ENCODE results near the gene SLC12A3.

The SLC12A3 gene

DNA sequence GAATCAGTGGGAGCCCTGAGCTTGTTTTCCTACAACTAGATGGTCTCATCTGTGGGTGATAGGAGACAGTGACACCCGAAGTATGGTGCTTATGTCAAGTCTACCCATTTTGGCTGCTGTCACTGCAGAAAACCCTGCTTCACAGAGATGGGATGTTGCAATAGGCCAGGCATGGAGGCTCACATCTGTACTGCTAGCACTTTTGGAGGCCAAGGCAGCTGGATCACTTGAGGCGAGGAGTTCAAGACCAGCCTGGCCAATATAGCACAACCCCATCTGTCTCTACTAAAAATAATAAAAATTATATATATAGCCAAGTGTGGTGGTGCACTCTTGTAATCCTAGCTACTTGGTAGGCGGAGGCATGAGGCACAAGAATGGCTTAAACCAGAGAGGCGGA lies 64.6 kb downstream of the SLC12A3 start:
- no peak overlapping the region for H3K4me3 ChIP-seq (ENCODE audit: low read depth, low read length)
- TF ChIP-seq, protein P1, sequence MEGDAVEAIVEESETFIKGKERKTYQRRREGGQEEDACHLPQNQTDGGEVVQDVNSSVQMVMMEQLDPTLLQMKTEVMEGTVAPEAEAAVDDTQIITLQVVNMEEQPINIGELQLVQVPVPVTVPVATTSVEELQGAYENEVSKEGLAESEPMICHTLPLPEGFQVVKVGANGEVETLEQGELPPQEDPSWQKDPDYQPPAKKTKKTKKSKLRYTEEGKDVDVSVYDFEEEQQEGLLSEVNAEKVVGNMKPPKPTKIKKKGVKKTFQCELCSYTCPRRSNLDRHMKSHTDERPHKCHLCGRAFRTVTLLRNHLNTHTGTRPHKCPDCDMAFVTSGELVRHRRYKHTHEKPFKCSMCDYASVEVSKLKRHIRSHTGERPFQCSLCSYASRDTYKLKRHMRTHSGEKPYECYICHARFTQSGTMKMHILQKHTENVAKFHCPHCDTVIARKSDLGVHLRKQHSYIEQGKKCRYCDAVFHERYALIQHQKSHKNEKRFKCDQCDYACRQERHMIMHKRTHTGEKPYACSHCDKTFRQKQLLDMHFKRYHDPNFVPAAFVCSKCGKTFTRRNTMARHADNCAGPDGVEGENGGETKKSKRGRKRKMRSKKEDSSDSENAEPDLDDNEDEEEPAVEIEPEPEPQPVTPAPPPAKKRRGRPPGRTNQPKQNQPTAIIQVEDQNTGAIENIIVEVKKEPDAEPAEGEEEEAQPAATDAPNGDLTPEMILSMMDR (IDR thresholded peaks at IDR 0.05; ENCODE audit: borderline replicate concordance, insufficient read depth, low read depth, low read length), result no peak

DNA sequence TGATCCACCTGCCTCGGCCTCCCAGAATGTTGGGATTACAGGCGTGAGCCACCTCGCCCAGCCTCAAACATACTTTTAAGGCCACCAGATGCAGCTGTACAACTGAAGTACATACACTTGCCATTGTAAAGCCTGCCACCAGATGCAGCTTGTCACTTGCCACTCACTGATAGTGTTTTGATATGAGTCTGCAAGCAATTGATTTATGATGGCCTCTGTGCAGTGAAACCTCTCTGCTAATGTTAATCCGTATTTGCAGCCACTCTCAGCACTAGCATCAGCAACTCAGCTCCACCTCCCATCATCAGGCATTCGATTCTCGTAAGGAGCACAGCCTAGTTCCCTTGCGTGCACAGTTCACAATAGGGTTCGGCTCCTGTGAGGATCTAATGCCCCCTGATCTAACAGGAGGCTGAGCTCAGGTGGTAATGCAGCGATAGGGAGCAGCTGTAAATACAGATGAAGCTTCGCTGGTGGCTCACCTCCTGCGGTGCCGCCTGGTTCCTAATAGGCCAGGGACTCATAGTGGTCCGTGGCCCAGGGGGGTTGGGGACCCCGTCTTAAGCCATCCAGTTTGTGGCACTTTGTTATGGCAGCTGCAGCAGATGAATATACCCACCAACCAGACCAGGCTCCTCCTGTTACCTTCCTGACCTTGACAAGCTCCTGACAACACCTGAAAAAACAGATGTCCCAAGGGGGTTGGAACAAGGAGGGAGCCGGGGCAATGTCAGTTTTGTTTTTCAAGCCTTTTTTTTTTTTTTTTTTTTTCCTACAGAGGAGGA lies 65.7 kb downstream of the SLC12A3 start:
- TF ChIP-seq, protein P1 (IDR thresholded peaks at IDR 0.05; ENCODE audit: borderline replicate concordance, insufficient read depth, low read depth, low read length), result no peak
- no peak overlapping the region for H3K4me3 ChIP-seq (ENCODE audit: low read depth, low read length)

DNA sequence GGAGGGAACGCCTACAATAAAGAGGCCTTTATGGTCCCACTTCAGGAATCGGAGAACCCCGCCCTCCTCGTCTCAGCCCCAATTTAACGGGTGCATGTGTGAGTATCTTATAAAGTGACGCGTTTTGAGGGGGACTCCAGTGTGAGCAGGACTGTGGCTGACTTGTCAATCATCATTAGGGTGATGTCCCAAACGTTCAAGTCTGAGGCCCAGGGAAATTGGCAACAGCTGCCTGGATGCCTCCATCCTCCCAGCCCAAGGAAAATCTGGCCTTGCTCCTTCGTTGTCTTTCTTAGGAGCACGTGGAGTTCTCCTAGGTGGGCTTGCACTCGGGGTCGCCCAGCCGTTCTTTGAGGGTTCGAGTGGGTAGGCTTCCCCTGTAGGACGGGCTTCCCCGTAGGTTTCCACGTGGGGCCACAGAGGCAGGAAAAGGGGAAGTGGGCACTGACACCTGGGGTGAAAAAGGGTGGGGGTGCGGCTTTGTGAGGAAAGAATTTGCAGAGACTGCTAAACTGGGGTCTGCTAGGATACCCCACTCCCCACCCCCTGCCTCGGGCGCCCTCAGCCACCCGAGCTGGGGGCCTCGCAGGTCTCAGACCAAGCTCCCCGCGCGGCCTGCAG lies 66.4 kb downstream of the SLC12A3 start:
- TF ChIP-seq, protein P1 (IDR thresholded peaks at IDR 0.05; ENCODE audit: borderline replicate concordance, insufficient read depth, low read depth, low read length), result no peak
- H3K4me3 ChIP-seq (ENCODE audit: low read depth, low read length), result peak overlapping the region; percentile 29

DNA sequence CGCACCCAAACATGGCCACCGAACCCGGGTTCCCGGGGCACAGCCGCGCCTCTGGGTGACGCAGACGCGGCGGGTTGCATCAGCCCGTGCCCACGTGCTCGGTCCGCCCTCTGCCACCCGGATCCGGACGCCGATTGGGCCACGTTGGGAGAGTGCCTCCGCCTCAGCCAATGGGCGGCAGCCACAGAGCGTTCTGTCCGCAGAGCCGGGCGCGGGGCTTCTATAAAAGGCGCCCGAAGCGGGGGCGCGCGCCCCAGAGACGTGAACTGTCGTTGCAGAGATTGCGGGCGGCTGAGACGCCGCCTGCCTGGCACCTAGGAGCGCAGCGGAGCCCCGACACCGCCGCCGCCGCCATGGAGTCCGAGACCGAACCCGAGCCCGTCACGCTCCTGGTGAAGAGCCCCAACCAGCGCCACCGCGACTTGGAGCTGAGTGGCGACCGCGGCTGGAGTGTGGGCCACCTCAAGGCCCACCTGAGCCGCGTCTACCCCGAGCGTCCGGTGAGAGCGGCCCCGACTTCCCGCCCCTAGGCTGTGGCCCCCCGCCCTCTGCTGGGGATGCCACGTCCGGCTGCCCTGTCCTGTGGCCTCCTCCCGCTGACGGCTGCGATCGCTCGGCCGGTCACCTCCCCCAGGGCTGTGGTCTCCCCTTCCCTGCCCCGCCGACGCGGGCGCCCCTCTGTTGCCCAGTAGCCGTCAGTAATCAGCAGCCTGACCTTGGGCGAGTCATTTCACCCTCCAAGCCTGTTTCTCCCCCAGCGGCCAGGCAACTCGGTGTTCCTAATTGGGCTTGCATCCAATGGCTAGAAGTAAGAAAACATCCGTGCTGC lies 67.1 kb downstream of the SLC12A3 start, which contains the start of gene HERPUD1:
Gene HERPUD1, plus strand, starts transcription at position 251 of the 829 bp plus-strand sequence. Its CDS starts 103 bp downstream, at position 354.
- TF ChIP-seq, protein P1 (IDR thresholded peaks at IDR 0.05; ENCODE audit: borderline replicate concordance, insufficient read depth, low read depth, low read length), result peak; percentile 16; the same call in 1 of the 2 replicates
- H3K4me3 ChIP-seq (ENCODE audit: low read depth, low read length), result peak within 1 kb of the TSS; percentile 91

DNA sequence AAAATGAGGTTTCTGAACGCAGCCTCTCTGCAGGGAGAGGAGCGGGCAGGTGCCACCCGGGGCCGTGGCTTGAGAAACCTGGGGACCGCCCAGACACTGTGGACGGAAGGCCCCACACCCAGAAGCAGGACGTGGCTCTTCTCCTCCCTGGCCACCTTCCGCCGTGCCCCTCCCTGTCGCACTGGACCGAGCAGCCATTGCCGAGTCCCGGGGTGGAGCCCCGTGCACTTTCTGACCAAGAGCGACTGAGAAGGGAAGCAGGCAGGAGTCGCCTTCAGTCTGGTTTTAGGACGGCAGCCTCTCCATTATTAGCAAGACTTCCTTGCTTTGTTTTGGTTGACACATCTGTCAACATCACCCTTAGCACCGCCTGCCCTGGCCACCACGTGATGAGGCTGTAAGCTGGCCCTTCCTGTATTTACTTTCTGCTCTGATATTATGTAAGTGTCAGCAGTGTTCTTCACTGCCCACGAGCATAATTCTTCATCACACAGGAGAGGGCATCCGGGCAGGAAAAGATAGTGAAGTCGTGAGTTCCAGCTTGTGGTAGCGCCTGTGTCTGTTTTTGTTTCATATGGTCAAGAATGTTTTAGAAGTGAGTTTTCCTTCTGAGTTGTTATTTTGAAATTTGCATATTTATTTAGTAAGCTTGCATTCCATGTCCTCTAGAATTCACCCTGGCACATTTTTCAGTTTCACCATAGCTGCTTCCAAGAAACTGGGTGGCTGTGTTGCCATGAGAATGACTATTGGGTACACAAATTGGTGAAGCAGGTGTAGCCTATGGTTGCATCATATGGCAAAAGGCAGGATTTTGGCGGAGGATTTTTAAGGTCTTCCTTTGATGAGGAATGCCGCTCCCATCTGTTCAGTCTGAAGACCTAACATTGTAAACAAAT lies 68.0 kb downstream of the SLC12A3 start:
- H3K4me3 ChIP-seq (ENCODE audit: low read depth, low read length), result peak overlapping the region; percentile 91
- TF ChIP-seq, protein P1 (IDR thresholded peaks at IDR 0.05; ENCODE audit: borderline replicate concordance, insufficient read depth, low read depth, low read length), result no peak
